ENCODE data around the gene ASXL3.

DNA sequence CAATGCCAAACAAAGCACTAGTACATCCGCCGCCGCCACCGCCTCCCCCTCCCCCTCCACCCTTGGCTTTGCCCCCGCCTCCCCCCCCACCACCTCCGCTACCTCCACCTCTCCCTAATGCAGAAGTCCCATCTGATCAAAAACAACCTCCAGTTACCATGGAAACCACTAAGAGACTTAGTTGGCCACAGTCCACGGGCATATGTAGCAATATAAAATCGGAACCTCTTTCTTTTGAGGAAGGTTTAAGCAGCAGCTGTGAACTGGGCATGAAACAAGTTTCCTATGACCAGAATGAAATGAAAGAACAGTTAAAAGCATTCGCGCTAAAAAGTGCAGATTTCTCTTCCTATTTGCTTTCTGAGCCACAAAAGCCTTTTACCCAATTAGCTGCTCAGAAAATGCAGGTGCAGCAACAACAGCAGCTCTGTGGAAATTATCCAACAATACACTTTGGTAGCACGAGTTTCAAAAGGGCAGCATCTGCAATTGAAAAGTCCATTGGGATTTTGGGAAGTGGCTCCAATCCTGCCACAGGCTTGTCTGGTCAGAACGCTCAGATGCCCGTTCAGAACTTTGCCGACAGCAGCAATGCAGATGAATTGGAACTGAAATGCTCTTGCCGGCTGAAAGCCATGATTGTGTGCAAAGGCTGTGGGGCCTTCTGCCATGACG, 168.0 kb downstream of the ASXL3 start:
- TF ChIP-seq, protein P1, sequence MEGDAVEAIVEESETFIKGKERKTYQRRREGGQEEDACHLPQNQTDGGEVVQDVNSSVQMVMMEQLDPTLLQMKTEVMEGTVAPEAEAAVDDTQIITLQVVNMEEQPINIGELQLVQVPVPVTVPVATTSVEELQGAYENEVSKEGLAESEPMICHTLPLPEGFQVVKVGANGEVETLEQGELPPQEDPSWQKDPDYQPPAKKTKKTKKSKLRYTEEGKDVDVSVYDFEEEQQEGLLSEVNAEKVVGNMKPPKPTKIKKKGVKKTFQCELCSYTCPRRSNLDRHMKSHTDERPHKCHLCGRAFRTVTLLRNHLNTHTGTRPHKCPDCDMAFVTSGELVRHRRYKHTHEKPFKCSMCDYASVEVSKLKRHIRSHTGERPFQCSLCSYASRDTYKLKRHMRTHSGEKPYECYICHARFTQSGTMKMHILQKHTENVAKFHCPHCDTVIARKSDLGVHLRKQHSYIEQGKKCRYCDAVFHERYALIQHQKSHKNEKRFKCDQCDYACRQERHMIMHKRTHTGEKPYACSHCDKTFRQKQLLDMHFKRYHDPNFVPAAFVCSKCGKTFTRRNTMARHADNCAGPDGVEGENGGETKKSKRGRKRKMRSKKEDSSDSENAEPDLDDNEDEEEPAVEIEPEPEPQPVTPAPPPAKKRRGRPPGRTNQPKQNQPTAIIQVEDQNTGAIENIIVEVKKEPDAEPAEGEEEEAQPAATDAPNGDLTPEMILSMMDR (IDR thresholded peaks at IDR 0.05; ENCODE audit: low read depth, low read length, poor library complexity, severe bottlenecking): no peak
- no peak for TF ChIP-seq EZH2phosphoT487 (IDR thresholded peaks at IDR 0.05; ENCODE audit: borderline replicate concordance, low read length)

All from DOHH2 (cell line).